ENCODE results near the gene TBC1D24. TPM values are rescaled to one million over a fixed set of nuclear protein-coding genes. Genes with fewer than 3 reads are reported as not detected.

TBC1D24 gene
- total and polyA plus RNA-seq, 9 of the 15 experiments (the other 6 are each of a cell fraction or from before 2014, with no cell fraction given) = 1.7 to 22.6 (median 7.2) TPM

- TF ChIP-seq CHD7 (IDR thresholded peaks at IDR 0.05; ENCODE audit: low read depth, low read length) (no peak), RHOXF2B (CRISPR knock-in tag; conservative IDR thresholded peaks at IDR 0.05) (no peak), DNMT1 (IDR thresholded peaks at IDR 0.05) (no peak), HMBOX1 (IDR thresholded peaks at IDR 0.05) (no peak), VEZF1 (CRISPR knock-in tag; IDR thresholded peaks at IDR 0.05) (peak; percentile 79), MAFK (IDR thresholded peaks at IDR 0.05; ENCODE audit: low read length) (no peak), ZFP91 (CRISPR knock-in tag; IDR thresholded peaks at IDR 0.05) (no peak), ZNF445 (CRISPR knock-in tag; IDR thresholded peaks at IDR 0.05; ENCODE audit: low read depth) (no peak), CHD2 (IDR thresholded peaks at IDR 0.05; ENCODE audit: low read depth, low read length) (no peak), TEAD2 (tag; IDR thresholded peaks at IDR 0.05) (no peak), SRF (CRISPR knock-in tag; IDR thresholded peaks at IDR 0.05) (no peak)
Observed at GRCh38 chr16:2500918-2501750, 26.2 kb downstream of the TBC1D24 start (continued).
